Retina (tissue), 1 donor: ENCODE results near the gene RADIL.

Experiments used
- DNase-seq: peaks from one replicate; pipeline ENCODE4 v3.0.0-alpha.2; 2016

RADIL gene

DNA sequence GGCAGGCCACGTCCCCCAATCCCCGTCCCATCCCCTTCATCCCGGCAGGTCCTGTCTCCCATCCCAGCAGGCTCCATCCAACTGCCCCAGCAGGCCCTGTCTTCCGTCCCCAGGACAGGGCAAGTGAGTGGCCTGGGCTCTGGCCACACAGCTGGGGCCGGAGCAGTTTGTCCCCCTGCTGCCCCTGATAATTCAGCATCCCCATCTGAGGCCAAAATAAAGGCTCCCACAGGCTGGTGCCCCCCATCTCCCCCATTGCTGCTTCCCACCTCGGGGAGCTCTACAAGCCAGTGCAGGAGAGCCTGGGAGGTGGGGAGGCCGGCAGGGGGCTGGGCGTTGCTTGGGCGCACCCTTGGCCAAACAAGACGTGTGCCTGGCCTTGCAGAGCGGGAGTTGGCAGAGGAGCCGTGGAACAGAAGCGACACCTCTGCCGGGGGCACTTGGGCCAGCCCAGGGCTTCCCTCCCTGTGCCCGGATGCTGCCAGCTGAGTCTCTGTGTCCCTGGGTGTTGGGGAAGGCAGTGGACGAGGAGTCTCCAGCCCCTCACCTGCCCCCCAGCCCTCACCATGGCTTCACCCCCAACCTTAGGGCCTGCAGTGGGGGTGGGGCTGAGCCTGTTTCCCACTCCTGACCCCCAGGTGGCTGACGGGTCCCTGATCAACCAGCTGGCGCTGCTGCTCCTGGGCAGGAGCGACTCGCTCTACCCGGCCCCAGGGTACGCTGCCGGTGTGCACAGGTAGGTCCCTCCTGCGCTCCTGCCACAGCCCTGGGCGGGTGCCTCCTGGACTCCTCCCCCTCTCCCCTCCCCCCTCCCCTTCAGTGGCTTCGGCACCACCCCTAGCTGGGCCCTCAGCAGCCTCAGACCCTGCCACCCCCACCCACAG lies 94.1 kb downstream of the RADIL start:
- DNase-seq: no peak

DNA sequence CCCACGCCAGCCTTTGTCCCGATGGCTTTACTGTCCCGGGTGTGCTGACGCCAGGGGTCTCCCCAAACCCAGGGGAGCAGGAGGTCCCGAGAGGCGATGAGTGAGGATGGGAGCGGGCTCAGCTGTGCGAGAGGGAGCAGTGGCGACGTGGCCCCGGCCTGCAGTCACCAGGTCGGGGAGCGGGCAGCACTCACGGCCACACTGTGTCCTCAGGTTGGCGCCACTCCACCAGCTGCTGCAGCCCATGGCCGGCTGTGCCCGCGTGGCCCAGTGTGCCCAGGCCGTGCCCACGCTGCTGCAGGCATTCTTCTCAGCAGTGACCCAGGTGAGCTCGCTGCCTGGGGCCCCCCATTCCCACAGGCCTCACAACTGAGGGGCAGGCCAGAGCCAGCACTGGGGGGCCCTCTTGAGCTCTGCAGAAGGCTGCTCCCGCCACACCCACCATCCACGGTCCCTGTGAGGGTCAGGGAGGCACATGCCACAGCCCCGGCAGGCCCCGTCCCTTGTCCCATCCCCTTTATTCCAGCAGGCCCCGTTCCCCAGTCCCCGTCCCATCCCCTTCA lies 94.8 kb downstream of the RADIL start:
- DNase-seq: no peak

DNA sequence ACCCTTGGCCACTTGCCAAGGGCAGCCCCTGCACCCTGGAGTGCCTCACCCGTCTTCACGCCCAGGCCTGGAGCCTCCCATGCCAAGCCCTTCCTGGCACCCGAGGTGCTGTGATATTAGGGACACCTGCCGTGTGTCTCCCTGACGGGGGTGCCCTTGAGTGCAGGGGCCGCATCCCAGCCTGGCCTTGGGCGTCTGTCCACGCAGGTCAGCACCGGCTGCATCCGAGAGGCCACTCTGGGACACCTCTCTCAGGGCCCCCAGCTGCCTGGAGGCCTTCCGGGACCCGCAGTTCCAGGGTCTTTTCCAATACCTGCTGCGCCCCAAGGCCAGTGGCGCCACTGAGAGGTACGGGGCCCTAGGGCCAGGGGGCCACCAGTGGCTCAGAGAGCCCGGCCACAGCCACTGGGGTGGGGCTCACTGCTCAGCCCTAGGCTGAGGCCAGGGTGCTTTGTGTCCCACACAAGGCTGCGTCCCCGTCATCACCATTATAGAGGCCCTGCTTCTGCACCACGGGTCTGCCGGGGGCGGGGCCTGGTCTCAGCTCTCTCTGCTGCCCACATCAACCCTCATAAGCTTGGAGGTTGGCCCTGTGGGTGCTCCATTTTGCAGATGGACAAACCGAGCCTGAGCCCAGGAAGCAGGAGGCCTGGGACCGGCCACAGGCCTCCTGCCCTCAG lies 95.4 kb downstream of the RADIL start:
- no peak for DNase-seq

DNA sequence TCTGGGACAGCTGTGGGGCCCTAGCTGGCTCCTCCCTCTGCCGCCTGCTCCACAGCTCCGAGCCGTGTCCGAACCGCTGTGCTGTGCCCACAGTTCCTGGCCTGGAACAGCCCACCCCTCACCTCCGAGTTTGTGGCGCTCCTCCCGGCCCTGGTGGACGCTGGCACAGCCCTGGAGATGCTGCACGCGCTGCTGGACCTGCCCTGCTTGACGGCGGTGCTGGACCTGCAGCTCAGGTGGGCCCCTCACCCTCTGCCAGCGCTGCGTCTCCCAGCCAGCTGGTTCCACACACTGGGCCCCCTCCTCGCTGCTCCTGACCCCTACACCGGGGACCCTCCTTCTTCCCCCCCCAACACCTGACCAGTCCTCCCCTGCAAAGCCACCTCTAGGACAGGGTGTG lies 96.0 kb downstream of the RADIL start:
- no peak for DNase-seq

DNA sequence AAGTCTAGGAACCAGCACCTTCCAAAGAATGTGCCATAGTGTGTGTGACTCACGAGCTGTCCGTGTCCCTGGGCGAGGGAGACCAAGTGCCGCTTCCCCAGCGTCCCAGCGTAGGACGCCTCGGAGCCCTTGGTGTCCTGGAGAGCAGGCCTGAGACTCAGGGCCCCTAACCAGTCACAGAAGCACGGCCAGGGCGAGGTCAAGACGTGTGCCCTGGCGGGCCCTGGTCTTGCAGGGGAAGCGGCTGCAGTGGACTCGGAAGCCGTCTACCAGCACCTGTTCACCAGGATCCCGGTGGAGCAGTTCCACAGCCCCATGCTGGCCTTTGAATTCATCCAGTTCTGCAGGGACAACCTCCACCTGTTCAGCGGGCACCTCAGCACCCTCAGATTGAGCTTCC lies 97.5 kb downstream of the RADIL start:
- DNase-seq: no peak

DNA sequence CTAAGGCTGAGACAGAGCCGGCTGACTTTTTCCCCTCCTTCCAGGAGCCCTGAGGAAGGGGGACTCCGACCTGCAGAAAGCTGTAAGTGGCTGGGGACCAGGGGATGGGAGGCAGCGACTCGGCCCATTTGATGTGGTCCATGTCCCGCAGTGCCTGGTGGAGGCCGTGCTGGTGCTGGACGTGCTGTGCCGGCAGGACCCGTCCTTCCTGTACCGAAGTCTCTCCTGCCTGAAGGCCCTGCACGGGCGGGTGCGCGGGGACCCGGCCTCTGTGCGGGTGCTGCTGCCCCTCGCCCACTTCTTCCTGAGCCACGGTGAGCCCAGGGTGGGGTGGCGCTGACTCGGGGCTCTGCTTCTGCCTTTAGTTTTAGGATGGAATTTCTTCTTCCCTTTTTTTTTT lies 98.1 kb downstream of the RADIL start:
- no peak for DNase-seq

DNA sequence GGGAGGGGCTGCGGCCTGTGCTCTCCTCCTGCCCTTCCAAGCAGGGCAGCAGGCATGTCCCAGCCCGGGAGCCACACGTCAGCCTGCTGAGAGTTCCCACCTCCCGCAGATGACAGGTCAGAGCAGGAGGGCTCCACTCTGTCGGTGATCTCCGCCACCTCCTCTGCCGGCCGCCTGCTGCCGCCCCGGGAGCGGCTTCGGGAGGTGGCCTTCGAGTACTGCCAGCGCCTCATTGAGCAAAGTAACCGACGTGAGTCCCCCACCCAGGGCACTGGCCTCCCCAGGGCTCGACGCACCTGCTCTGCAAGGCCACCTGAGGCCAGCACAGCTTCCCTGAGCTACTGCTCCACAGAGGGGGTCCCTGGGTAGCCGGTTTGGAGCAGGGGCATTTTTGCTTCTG lies 98.7 kb downstream of the RADIL start:
- no peak for DNase-seq

DNA sequence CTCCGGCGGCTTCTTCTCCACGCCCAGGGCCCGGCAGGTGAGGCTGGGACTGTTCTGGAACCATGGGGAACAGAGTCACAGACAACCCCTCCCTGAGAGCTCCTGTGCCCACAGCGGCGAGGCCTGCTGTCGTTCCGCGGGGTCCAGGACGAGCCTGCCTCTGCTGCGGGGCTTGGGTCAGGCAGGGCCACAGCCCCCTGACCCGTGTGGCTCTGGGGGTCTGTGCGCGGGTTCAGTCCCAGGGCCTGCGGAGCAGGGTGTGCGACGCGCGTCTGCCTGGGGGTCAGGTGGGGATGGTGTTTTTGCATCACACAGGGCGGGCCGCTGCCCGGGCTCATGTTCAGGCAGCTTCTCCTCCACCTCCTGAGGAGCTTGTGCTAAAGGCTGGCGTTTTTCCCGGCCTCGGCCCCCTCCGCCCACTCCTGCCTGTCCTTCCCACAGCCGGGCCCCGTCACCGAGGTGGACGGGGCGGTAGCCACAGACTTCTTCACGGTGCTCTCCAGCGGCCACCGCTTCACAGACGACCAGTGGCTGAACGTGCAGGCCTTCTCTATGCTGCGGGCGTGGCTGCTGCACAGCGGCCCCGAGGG lies 99.7 kb downstream of the RADIL start:
- DNase-seq: no peak

DNA sequence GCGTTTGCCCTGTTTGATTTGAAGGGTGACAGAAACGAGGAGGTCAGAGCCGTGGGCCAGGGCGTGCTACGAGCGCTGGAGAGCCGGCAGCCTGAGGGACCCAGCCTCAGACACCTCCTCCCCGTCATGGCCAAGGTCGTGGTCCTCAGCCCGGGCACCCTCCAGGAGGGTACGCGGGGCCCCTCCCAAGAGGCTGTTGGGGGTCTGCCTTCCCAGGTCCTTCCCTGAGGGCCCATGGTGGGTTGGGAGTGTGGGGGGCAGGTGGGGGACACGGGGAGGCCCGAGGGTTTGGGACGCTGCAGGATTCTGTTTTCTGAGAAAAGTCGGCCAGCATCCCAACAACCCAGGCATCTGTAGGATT lies 100.2 kb downstream of the RADIL start:
- DNase-seq: no peak

DNA sequence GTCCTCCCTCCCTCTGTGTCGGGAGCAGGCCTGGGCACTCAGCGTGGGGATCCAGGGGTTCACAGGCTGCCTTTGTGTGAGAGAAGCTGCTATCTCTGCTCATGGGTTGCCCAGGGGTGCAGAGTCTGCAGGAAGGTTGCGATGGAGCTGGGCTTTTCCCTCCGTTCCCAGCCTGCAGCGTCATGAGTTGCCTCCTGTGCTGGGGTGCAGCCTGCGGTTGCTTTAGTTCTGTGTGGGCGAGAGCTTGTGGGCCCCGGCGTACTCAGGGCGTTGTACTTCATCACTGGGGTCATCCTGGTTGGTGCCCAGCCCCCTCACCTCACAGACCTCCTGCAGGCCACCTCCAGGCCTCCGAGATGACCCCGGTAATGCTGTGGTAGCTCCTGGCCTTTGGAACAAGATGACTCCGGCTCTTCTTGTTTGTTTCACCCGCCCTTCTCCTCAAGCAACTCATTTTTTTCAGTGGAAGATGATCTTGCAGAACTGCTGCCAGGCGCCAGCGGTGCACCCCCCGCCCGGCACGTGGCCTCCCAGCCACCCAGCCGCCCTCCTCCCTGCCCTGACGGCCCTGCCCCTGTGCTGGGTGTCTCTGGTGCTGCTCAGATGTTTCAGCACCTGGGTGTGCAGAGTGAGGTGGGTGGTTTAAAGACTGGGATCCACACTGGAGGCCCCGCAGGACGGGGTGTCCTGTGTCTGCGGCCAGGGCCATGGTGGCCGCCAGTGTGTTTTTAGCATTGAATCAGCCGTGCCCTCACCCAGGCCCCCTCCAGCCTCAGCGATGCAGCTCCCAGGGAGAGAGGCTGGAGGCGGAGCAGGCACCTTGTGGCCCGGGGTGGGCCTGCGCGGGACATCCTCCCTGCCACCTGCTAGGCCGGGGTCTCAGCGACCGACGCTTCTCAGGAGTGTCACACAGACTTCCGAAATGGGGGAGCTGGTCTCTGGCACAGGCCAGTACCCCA lies 100.9 kb downstream of the RADIL start:
- DNase-seq: no peak

DNA sequence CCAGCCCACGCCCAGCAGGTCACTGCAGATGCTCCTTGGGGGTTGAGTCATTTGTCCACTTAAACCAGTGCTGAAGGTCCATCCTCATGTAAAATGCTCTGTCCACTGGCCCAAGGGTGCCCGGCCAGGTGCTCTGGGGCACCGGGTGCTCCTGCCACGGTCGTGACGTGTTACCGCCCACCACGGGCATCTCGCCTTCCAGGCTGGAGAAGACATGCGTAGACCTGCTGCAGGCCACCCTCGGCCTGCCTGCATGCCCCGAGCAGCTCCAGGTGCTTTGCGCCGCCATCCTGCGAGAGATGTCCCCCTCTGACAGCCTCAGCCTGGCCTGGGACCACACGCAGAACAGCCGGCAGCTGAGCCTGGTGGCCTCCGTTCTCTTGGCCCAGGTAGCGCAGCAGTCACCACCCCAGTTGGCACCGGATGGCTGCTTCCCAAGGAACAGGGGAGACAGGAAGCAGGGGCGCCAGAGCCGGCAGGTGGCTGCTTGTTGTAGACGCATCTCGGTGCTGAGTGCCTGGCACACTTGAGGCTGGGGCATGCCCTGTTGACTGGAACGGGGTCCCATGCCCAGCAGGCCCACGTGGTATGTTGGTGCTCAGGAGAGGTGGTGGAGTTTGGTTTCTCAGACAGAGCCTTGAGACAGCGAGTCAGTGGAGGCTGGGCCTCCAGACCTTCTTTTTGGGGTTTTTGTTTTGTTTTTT lies 102.0 kb downstream of the RADIL start:
- no peak for DNase-seq

DNA sequence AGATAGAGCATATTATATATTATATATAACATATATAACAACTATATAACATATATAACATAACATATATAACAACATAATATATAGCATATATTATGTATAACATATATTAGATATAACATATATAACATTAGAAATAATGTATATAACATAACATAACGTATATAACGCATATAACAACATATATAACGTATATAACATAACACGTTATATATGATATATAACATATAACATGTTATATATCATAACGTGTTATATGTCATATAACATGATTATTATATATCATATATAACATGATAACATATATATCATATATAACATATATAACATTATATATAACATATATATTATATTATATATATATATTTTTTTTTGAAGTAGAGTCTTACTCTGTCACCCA lies 104.4 kb downstream of the RADIL start:
- DNase-seq: no peak

DNA sequence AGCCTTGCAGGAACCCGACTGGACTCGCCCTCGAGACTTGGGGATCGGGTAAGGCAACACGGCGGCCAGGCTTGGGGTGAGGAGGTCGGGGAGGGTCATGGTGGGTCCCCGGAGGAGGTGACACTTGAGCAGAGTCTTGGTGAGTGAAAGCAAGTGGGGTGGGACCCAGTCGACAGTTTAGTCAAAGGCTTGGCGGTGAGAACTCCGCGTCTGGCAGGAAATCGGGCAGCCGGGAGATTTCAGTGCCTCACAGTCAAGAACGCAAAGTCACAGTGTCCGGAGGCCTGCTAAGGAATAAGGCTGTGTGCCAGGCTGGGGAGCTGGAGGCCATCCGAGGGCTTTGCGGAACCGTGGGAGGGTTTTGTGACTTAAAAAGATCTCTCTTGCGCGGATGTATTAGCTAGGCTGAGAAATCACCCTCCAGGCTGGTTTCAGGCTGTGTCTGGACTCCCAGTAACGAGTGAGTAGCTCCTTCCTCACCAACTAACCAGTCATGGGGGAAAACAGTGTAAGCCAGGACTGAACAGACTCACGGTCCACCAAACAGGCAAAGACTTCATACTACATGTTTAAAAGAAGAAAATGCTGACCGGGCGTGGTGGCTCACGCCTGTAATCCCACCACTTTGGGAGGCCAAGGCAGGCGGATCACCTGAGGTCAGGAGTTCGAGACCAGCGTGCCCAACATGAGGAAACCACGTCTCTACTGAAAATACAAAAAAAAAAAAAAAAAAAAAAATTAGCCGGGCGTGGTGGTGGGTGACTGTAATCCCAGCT lies 107.5 kb downstream of the RADIL start:
- DNase-seq: no peak

DNA sequence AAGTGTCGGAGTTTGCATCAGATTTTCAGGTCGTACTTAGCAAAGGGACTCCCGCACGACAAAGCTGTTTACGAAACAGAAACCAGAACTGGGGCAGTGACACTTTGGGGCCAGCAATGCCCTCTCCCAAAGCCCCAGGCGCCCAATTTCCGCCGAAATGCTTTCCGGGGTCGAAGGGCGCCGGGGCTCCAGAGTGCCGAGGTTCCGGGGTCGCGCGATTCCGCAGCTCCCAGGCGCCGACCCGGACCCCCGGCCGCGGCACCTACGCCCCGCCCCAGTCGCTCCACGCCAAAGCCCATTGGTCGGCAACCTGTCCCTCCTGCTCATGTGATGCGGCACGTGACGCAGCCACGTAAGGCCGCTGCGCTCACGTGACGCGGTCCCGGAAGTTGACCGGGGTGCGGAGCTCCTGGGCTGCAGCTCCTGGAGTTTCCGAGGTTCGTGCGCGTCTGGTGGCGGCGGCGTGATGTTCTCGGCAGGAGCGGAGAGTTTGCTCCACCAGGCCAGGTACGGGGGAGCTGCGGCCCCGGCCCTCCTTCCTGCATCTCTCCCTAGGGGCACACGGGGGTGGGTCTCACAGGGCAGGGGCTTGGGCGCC lies 108.2 kb downstream of the RADIL start, which contains the start of gene AP5Z1:
Gene AP5Z1, plus strand, starts transcription at position 374 of the 598 bp plus-strand sequence. Its CDS starts 93 bp downstream, at position 467.
- DNase-seq: peak; percentile 98

DNA sequence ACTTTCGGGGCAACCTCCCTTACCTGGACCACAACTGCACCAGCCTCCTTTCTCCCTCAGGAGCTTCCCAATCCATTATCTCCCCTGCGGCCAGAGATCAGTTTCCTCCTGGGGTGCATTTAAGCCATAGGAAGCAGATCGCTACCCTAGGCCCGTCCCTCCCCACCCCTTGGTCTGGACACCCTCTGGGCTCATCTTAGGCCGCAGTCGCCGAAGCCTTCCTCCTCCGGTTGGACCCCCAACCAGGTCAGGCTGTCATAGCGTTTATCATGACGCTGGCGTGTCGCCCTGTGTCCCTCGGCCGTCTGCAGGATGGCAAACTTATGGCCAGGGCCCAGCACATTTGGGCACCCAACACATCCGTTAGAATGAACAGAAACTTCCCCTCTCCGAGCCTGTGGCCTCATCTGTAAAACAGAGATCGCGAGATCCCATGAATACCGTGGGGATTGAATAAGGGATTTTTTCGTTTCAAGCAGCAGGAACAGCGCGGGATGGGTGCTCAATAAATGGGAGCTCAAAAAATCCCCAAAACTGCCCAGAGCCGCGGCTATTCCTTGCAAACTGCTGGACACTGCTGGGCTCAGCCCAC lies 108.8 kb downstream of the RADIL start:
- DNase-seq: no peak

DNA sequence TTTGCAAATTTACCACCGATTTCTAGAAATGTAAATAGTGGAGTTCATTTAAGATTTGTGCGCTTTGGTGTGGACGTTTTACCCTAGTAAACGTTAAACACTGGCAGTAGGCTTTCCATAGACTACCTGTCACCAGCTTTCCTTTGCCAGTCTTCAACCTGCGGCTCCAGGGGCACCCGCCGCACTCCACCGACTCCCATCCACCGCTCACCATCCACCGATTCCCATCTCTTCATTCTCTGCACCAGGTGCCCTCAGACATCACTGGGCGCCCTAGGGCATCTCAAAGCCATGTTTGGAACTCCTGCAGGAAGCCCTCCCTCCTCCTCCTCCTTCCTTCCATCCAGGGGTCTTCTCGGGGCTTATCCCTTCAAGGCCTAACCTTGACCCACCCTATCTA lies 109.5 kb downstream of the RADIL start:
- no peak for DNase-seq

DNA sequence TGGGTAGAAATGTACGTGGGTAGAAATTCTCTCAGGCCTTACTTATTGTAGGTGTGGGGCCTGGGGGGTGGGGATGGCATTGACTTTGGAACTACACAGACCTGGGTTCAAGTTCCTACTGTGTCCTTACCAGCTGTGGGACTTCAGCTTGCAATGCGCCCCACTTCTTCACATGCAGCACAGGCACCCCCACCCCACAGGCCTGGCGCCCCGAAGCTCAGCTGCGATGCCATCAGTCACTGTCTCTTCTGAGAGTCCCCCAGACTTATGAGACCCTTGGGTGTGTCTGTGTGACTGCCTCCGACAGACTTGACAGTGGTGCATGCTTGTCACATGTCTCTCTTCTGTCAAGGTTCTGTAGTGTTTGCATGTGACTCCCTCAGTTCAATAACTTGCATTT lies 111.2 kb downstream of the RADIL start:
- no peak for DNase-seq

DNA sequence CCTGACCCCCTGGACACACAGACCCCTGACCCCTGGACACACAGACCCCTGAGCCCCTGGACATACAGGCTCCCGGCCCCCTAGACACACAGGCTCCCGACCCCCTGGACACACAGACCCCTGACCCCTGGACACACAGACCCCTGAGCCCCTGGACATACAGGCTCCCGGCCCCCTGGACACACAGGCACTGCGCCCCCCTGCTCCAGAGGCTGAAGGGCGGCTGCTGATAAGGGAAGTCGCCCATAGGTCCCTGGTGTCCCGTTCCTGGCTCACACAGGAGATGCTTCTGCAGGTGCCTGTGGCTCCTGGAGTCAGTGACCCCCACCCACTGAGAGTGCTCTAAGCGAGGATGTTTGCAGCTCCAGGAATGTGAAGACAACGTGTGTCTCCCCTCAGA lies 111.8 kb downstream of the RADIL start:
- DNase-seq: no peak

DNA sequence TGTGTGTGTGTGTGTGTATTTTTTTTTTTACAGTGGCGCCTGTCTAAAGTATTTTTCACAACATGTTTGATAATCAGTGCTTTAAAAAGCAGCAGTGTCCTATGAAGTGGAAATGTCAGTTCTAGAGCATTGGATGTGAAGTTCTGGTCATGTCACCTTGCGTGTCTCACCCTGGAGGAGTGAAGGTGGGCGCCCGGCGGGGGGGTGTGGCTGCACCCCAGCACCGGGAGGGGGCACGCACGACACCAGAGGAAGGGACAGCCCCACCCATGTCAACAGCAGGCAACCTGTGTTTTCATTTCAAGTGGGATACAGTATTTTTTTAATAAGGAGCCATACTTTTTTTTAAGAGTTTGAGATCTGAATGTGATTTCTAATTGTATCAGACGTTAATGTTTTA lies 112.6 kb downstream of the RADIL start:
- no peak for DNase-seq

DNA sequence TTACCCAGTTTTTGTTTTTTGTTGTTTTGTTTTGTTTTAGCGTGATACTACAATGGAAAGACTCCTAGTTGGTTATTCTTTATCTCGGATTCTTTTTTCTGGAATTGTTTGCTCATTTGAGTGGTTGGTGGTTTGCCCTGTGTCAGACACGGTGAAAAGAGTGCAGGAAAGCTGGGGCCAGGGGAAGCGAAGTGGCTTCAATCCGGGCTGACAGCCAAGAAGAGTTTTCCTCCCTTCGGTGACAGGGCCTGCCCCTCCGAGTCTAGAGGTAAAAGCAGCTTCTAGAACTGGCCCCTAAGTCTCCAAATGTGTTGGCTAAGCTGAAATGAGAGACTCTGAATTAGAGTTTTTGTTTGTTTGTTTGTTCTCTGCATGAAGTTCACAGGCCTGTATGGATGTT lies 113.8 kb downstream of the RADIL start:
- DNase-seq: no peak
